WTC11 (cell line): ENCODE data around the gene UBE3A. TPM values are rescaled to one million over a fixed set of nuclear protein-coding genes. Genes with fewer than 3 reads are reported as not detected.

ENCODE experiments used
- ATAC-seq: fragments of 200-7000 bp; cut with Tn5 transposase; 2 replicates; pipeline ENCODE4 v1.10.0; 2021; ENCODE audit warnings: mild to moderate bottlenecking, moderate library complexity
- CTCF ChIA-PET: fragments of 300-600 bp; sonication (Branson Sonifier 250); formaldehyde crosslinking; loops from one replicate; lab custom pipeline; 2021; ENCODE audit warnings: antibody characterized with exemption; lab: Charles Lee
- POLR2A ChIA-PET: fragments of 350-600 bp; sonication (Branson Sonifier 250); formaldehyde crosslinking; loops from one replicate; lab custom pipeline; 2021; ENCODE audit warnings: antibody characterized with exemption; lab: Charles Lee
- DNase-seq: peaks from one replicate; pipeline ENCODE4 v3.0.0; 2021; ENCODE audit warnings: low spot score
- H3K27ac Mint-ChIP-seq: 2 replicates; pipeline ENCODE4 v1.8.0; 2021; ENCODE audit warnings: mixed read lengths
- H3K27me3 Mint-ChIP-seq: 2 replicates; pipeline ENCODE4 v1.8.0; 2021; ENCODE audit warnings: low read depth, mild to moderate bottlenecking, moderate library complexity, mixed read lengths
- H3K36me3 Mint-ChIP-seq: 2 replicates; pipeline ENCODE4 v1.8.0; 2021; ENCODE audit warnings: mixed read lengths
- H3K4me1 Mint-ChIP-seq: 2 replicates; pipeline ENCODE4 v1.8.0; 2022; ENCODE audit warnings: mixed read lengths
- H3K4me3 Mint-ChIP-seq: 2 replicates; pipeline ENCODE4 v1.8.0; 2021; ENCODE audit warnings: mild to moderate bottlenecking, moderate library complexity, mixed read lengths
- H3K9me3 Mint-ChIP-seq: 2 replicates; pipeline ENCODE4 v1.8.0; 2021; ENCODE audit warnings: mixed read lengths
- CREB1 ChIP-seq: sonication (generic); formaldehyde crosslinking; IDR thresholded peaks from 2 replicates; pipeline ENCODE4 v1.8.0; 2023; ENCODE audit warnings: mild to moderate bottlenecking, missing genetic modification reagents
- ELF4 ChIP-seq: sonication (generic); formaldehyde crosslinking; IDR thresholded peaks from 2 replicates; pipeline ENCODE4 v1.8.1; 2022; ENCODE audit warnings: low read depth, mild to moderate bottlenecking, moderate library complexity, missing genetic modification reagents
- FOXK1 ChIP-seq: sonication (generic); formaldehyde crosslinking; IDR thresholded peaks from 2 replicates; pipeline ENCODE4 v1.8.0; 2022; ENCODE audit warnings: mild to moderate bottlenecking, moderate library complexity, missing genetic modification reagents
- GABPB1 ChIP-seq: sonication (generic); formaldehyde crosslinking; IDR thresholded peaks from 2 replicates; pipeline ENCODE4 v1.8.1; 2023; ENCODE audit warnings: mild to moderate bottlenecking, missing genetic modification reagents
- GRHL2 ChIP-seq: fragments of 250-450 bp; sonication (Bioruptor Pico); IDR thresholded peaks from 2 replicates; pipeline ENCODE4 v1.8.0; 2022; ENCODE audit warnings: mild to moderate bottlenecking, moderate library complexity; ENCODE audit not compliant: insufficient replicate concordance, severe bottlenecking
- JUN ChIP-seq: sonication (generic); formaldehyde crosslinking; IDR thresholded peaks from 2 replicates; pipeline ENCODE4 v1.8.0; 2023; ENCODE audit warnings: mild to moderate bottlenecking, missing genetic modification reagents
- MXD4 ChIP-seq: fragments of 250-450 bp; sonication (Bioruptor Pico); IDR thresholded peaks from 2 replicates; pipeline ENCODE4 v1.8.0; 2021; ENCODE audit warnings: mild to moderate bottlenecking, moderate library complexity, borderline replicate concordance
- NFATC4 ChIP-seq: fragments of 250-450 bp; sonication (Bioruptor Pico); IDR thresholded peaks from 2 replicates; pipeline ENCODE4 v1.9.0; 2021; ENCODE audit warnings: mild to moderate bottlenecking
- NFE2L1 ChIP-seq: sonication (generic); formaldehyde crosslinking; IDR thresholded peaks from 2 replicates; pipeline ENCODE4 v1.8.1; 2023; ENCODE audit warnings: missing genetic modification reagents
- RORB ChIP-seq: fragments of 250-450 bp; sonication (Bioruptor Pico); IDR thresholded peaks from 2 replicates; pipeline ENCODE4 v1.9.0; 2021; ENCODE audit warnings: mild to moderate bottlenecking
- SOX15 ChIP-seq: fragments of 250-450 bp; sonication (Bioruptor Pico); IDR thresholded peaks from 2 replicates; pipeline ENCODE4 v1.9.0; 2021; ENCODE audit warnings: mild to moderate bottlenecking
- TCF7 ChIP-seq: sonication (generic); formaldehyde crosslinking; IDR thresholded peaks from 2 replicates; pipeline ENCODE4 v1.8.0; 2022; ENCODE audit warnings: mild to moderate bottlenecking, low read depth, missing genetic modification reagents, moderate library complexity
- TEAD1 ChIP-seq: sonication (generic); formaldehyde crosslinking; IDR thresholded peaks from 2 replicates; pipeline ENCODE4 v1.8.0; 2022; ENCODE audit warnings: mild to moderate bottlenecking, missing genetic modification reagents
- ZBTB21 ChIP-seq: sonication (generic); formaldehyde crosslinking; IDR thresholded peaks from 2 replicates; pipeline ENCODE4 v1.8.1; 2023; ENCODE audit warnings: mild to moderate bottlenecking, missing genetic modification reagents, borderline replicate concordance
- ZNF219 ChIP-seq: sonication (generic); formaldehyde crosslinking; IDR thresholded peaks from 2 replicates; pipeline ENCODE4 v1.8.0; 2023; ENCODE audit warnings: missing genetic modification reagents, mild to moderate bottlenecking, borderline replicate concordance
- ZNF263 ChIP-seq: sonication (generic); formaldehyde crosslinking; IDR thresholded peaks from 2 replicates; pipeline ENCODE4 v1.8.1; 2022; ENCODE audit warnings: low read depth, mild to moderate bottlenecking, moderate library complexity, missing genetic modification reagents
- ZNF317 ChIP-seq: sonication (generic); formaldehyde crosslinking; IDR thresholded peaks from 2 replicates; pipeline ENCODE4 v1.8.1; 2023; ENCODE audit warnings: low read depth, mild to moderate bottlenecking, moderate library complexity, missing genetic modification reagents, borderline replicate concordance
- total RNA-seq: library from RNA; stranded (reverse); gene quantifications from 3 replicates; pipeline ENCODE4 v1.2.3, GENCODE V29; 2021
- TF ChIP-seq, protein P1 (sequence below): fragments of 250-450 bp; sonication (Bioruptor Pico); IDR thresholded peaks from 2 replicates; pipeline ENCODE4 v1.9.0; 2021; ENCODE audit warnings: mild to moderate bottlenecking
- TF ChIP-seq, protein P2 (sequence below): sonication (generic); formaldehyde crosslinking; IDR thresholded peaks from 2 replicates; pipeline ENCODE4 v1.8.1; 2023; ENCODE audit warnings: mild to moderate bottlenecking, moderate library complexity, missing genetic modification reagents
- TF ChIP-seq, protein P3 (sequence below): sonication (generic); formaldehyde crosslinking; IDR thresholded peaks from 2 replicates; pipeline ENCODE4 v1.8.1; 2022; ENCODE audit warnings: mild to moderate bottlenecking, moderate library complexity, missing genetic modification reagents
- TF ChIP-seq, protein P4 (sequence below): sonication (generic); formaldehyde crosslinking; IDR thresholded peaks from 2 replicates; pipeline ENCODE4 v1.8.0; 2023; ENCODE audit warnings: mild to moderate bottlenecking, missing genetic modification reagents
- TF ChIP-seq, protein P5 (sequence below): sonication (generic); formaldehyde crosslinking; IDR thresholded peaks from 2 replicates; pipeline ENCODE4 v1.8.0; 2022; ENCODE audit warnings: mild to moderate bottlenecking, missing genetic modification reagents

Gene UBE3A
- total RNA-seq, 1 experiment from 2014 or later: 120 TPM

DNA sequence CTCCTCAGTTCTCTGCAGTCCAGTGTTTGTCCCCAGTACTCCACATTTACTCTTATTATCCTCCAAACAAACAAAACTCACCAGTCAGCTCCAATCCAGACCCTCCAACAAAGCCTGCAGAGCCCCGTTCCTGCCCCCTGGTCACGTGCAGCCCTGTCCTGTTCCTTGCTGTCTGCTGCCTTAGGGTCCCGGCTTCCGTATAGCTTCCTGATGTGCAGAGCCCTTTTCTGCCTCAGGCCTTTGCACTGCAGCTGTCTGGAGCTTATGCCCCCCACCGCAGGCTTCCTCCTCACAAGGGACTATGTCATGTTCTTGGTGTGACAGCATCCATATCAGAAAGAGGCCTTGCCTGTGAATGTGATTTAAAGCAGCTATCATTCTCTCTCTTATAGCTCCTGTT lies 39.0 kb upstream of the UBE3A start (continued):
- TF ChIP-seq, protein P1, sequence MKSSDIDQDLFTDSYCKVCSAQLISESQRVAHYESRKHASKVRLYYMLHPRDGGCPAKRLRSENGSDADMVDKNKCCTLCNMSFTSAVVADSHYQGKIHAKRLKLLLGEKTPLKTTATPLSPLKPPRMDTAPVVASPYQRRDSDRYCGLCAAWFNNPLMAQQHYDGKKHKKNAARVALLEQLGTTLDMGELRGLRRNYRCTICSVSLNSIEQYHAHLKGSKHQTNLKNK (CRISPR knock-in tag): no peak
- TF ChIP-seq NFATC4 (CRISPR knock-in tag): no peak
- no peak for TF ChIP-seq ZNF219 (CRISPR knock-in tag)
- TF ChIP-seq FOXK1 (CRISPR knock-in tag): no peak

DNA sequence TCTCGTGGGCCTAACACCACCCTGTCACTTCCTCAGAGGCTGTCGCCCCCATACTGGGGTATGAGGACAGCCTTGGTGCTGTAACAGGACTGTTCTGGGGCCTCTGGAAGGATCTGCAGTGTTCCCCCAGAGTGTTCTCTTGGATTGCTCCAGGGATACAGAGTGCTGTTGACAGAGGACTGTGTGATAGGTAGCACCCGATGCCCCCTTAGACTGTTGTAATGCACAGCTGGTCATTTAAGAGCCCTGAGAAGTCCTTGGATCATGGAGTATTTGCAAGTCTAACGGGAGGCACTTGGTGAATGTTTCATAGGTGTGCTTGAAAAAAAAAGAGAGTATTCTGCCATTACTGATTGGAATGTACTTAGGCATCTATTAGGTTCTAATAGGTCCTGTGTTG lies 35.4 kb upstream of the UBE3A start:
- no peak for ATAC-seq
- TF ChIP-seq GRHL2 (CRISPR knock-in tag) (no peak), ELF4 (CRISPR knock-in tag) (no peak), CREB1 (CRISPR knock-in tag) (no peak), RORB (CRISPR knock-in tag) (no peak), NFE2L1 (no peak), ZNF317 (CRISPR knock-in tag) (no peak), TEAD1 (CRISPR knock-in tag) (no peak), JUN (CRISPR knock-in tag) (no peak)
- TF ChIP-seq, protein P2, sequence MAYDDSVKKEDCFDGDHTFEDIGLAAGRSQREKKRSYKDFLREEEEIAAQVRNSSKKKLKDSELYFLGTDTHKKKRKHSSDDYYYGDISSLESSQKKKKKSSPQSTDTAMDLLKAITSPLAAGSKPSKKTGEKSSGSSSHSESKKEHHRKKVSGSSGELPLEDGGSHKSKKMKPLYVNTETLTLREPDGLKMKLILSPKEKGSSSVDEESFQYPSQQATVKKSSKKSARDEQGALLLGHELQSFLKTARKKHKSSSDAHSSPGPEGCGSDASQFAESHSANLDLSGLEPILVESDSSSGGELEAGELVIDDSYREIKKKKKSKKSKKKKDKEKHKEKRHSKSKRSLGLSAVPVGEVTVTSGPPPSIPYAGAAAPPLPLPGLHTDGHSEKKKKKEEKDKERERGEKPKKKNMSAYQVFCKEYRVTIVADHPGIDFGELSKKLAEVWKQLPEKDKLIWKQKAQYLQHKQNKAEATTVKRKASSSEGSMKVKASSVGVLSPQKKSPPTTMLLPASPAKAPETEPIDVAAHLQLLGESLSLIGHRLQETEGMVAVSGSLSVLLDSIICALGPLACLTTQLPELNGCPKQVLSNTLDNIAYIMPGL (CRISPR knock-in tag): no peak
- TF ChIP-seq, protein P3, sequence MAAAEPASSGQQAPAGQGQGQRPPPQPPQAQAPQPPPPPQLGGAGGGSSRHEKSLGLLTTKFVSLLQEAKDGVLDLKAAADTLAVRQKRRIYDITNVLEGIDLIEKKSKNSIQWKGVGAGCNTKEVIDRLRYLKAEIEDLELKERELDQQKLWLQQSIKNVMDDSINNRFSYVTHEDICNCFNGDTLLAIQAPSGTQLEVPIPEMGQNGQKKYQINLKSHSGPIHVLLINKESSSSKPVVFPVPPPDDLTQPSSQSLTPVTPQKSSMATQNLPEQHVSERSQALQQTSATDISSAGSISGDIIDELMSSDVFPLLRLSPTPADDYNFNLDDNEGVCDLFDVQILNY (CRISPR knock-in tag): no peak
- TF ChIP-seq, all 79 proteins: peak for 0
- ChIA-PET POLR2A (no interaction called here), CTCF (no interaction called here)
- no peak overlapping the region for H3K4me3 Mint-ChIP-seq
- no peaks in the 10 kb centered on the region for H3K36me3 Mint-ChIP-seq
- H3K27me3 Mint-ChIP-seq: no peaks in the 10 kb centered on the region
- H3K4me1 Mint-ChIP-seq: peaks cover 8% of the 10 kb centered on the region; the same call in 1 of the 2 replicates
- no peak for DNase-seq
- H3K9me3 Mint-ChIP-seq: peaks cover 8% of the 10 kb centered on the region
- H3K27ac Mint-ChIP-seq: no peak overlapping the region

DNA sequence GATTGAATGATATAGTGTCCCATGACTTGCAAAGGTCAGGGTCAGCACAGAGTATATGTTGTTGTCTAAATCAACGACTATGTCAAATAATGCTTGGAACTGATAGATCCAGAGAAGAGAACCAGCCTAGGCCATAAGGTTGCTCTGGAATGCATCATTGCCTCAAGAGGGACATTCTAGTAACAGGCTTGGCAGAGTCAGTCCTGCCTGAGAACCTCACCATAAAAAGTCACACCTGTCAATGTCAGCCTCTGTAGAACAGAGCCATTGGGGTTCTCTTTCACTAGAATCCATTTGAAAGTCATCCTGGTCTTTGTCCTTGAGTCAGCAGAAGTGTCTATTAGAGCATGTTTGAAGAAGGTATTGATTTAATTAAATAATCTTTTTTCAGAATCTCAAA lies 31.4 kb upstream of the UBE3A start:
- POLR2A ChIA-PET: no interaction called here
- TF ChIP-seq, protein P4, sequence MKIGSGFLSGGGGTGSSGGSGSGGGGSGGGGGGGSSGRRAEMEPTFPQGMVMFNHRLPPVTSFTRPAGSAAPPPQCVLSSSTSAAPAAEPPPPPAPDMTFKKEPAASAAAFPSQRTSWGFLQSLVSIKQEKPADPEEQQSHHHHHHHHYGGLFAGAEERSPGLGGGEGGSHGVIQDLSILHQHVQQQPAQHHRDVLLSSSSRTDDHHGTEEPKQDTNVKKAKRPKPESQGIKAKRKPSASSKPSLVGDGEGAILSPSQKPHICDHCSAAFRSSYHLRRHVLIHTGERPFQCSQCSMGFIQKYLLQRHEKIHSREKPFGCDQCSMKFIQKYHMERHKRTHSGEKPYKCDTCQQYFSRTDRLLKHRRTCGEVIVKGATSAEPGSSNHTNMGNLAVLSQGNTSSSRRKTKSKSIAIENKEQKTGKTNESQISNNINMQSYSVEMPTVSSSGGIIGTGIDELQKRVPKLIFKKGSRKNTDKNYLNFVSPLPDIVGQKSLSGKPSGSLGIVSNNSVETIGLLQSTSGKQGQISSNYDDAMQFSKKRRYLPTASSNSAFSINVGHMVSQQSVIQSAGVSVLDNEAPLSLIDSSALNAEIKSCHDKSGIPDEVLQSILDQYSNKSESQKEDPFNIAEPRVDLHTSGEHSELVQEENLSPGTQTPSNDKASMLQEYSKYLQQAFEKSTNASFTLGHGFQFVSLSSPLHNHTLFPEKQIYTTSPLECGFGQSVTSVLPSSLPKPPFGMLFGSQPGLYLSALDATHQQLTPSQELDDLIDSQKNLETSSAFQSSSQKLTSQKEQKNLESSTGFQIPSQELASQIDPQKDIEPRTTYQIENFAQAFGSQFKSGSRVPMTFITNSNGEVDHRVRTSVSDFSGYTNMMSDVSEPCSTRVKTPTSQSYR (CRISPR knock-in tag): no peak
- no peak for TF ChIP-seq ZNF317 (CRISPR knock-in tag)
- no peak for TF ChIP-seq ZBTB21 (CRISPR knock-in tag)
- TF ChIP-seq, protein P5, sequence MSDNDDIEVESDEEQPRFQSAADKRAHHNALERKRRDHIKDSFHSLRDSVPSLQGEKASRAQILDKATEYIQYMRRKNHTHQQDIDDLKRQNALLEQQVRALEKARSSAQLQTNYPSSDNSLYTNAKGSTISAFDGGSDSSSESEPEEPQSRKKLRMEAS: no peak
- TF ChIP-seq TCF7 (CRISPR knock-in tag): no peak
- TF ChIP-seq ZNF263 (CRISPR knock-in tag): no peak
- no peak for TF ChIP-seq JUN (CRISPR knock-in tag)
- TF ChIP-seq GABPB1 (CRISPR knock-in tag): no peak
- no peak for TF ChIP-seq MXD4
- TF ChIP-seq SOX15 (CRISPR knock-in tag): no peak
- no peak for TF ChIP-seq ZNF219 (CRISPR knock-in tag)
- Mint-ChIP-seq H3K27ac (no peak overlapping the region), H3K9me3 (peaks cover 14% of the 10 kb centered on the region), H3K4me3 (no peak overlapping the region), H3K4me1 (peaks cover 4% of the 10 kb centered on the region; the same call in 1 of the 2 replicates), H3K27me3 (no peaks in the 10 kb centered on the region; the same call in 1 of the 2 replicates), H3K36me3 (no peaks in the 10 kb centered on the region)
- CTCF ChIA-PET: no interaction called here
- ATAC-seq (no peak), DNase-seq (no peak)
